ENCODE measurements around the gene IRS2. TPM values are rescaled to one million over a fixed set of nuclear protein-coding genes. Genes with fewer than 3 reads are reported as not detected.

IRS2 gene
- total and polyA plus RNA-seq, 4 donors, result 6.8 to 27.1 (median 15.4) TPM

DNA sequence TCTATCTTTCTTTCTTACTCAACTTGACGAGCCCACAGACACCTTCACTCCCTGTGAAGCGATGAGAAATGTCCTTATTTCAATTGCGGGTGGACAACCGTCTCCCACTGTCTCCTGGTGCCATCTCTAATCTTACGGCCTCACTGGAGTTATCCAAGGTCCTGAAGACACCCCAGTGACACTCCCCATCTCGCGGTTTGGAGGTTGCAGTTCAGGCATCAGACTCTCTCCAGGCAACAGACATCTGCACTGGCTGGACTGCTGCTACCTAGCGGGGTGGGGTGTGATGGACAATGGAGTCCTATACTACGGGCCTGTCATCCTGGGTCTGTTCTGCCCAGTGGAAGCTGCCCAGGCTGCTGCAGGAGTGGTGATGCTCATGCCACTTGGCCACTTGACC, 18.3 kb upstream of the IRS2 start:
- H3K36me3 ChIP-seq (ENCODE audit: control insufficient read depth in 4 of 4, insufficient read depth in 4 of 4, low read length in 4 of 4), result no peaks in the 10 kb centered on the region
- H3K9ac ChIP-seq (ENCODE audit: insufficient read depth in 1 of 2, low read length in 2 of 2), result no peak overlapping the region
- H3K4me3 ChIP-seq, result no peak overlapping the region
- peaks cover 0 to 5% (median 3%) of the 10 kb centered on the region in 3 donors for H3K27me3 ChIP-seq (ENCODE audit: control insufficient read depth in 3 of 3, insufficient read depth in 3 of 3, low read length in 2 of 3)
- 82 to 90% methylated on average over 9 of the region's 9 CpGs for WGBS, 2 donors
- no peaks in the 10 kb centered on the region for H3K4me1 ChIP-seq (ENCODE audit: control insufficient read depth in 5 of 5, insufficient read depth in 5 of 5, low read length in 5 of 5)
- DNase-seq (no peak), ATAC-seq (ENCODE audit: insufficient read depth, low FRiP score) (no peak)
- no peaks in the 10 kb centered on the region for H3K9me3 ChIP-seq (ENCODE audit: control insufficient read depth in 4 of 4, insufficient read depth in 3 of 4, low read length in 3 of 4)
- no peak overlapping the region for H3K27ac ChIP-seq (ENCODE audit: low read depth in 1 of 2, low read length in 1 of 2)
- TF ChIP-seq, protein P1, sequence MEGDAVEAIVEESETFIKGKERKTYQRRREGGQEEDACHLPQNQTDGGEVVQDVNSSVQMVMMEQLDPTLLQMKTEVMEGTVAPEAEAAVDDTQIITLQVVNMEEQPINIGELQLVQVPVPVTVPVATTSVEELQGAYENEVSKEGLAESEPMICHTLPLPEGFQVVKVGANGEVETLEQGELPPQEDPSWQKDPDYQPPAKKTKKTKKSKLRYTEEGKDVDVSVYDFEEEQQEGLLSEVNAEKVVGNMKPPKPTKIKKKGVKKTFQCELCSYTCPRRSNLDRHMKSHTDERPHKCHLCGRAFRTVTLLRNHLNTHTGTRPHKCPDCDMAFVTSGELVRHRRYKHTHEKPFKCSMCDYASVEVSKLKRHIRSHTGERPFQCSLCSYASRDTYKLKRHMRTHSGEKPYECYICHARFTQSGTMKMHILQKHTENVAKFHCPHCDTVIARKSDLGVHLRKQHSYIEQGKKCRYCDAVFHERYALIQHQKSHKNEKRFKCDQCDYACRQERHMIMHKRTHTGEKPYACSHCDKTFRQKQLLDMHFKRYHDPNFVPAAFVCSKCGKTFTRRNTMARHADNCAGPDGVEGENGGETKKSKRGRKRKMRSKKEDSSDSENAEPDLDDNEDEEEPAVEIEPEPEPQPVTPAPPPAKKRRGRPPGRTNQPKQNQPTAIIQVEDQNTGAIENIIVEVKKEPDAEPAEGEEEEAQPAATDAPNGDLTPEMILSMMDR (IDR thresholded peaks at IDR 0.05; ENCODE audit: control extremely low read depth, extremely low read depth), result no peak

- WGBS, 2 donors, result 83 to 94% methylated on average over 1 of the region's 1 CpG
- Histone ChIP-seq H3K36me3 (ENCODE audit: control insufficient read depth in 4 of 4, insufficient read depth in 4 of 4, low read length in 4 of 4) (no peaks in the 10 kb centered on the region), H3K4me1 (ENCODE audit: control insufficient read depth in 5 of 5, insufficient read depth in 5 of 5, low read length in 5 of 5) (no peaks in the 10 kb centered on the region), H3K9me3 (ENCODE audit: control insufficient read depth in 4 of 4, insufficient read depth in 3 of 4, low read length in 3 of 4) (no peaks in the 10 kb centered on the region), H3K4me3 (no peak overlapping the region), H3K27ac (ENCODE audit: low read depth in 1 of 2, low read length in 1 of 2) (no peak overlapping the region), H3K27me3 (ENCODE audit: control insufficient read depth in 3 of 3, insufficient read depth in 3 of 3, low read length in 2 of 3) (peaks cover 0 to 8% (median 3%) of the 10 kb centered on the region in 3 donors), H3K9ac (ENCODE audit: insufficient read depth in 1 of 2, low read length in 2 of 2) (no peak overlapping the region)
- DNase-seq, result no peak
- TF ChIP-seq, protein P1 (IDR thresholded peaks at IDR 0.05; ENCODE audit: control extremely low read depth, extremely low read depth), result no peak
- no peak for ATAC-seq (ENCODE audit: insufficient read depth, low FRiP score)
These were observed 17.4 kb upstream of the IRS2 start for GRCh38 chr13:109803825-109804224.

- no peak for ATAC-seq (ENCODE audit: insufficient read depth, low FRiP score)
- Histone ChIP-seq H3K36me3 (ENCODE audit: control insufficient read depth in 4 of 4, insufficient read depth in 4 of 4, low read length in 4 of 4) (no peaks in the 10 kb centered on the region), H3K27me3 (ENCODE audit: control insufficient read depth in 3 of 3, insufficient read depth in 3 of 3, low read length in 2 of 3) (peaks cover 0 to 8% (median 3%) of the 10 kb centered on the region in 3 donors), H3K4me3 (no peak overlapping the region), H3K9ac (ENCODE audit: insufficient read depth in 1 of 2, low read length in 2 of 2) (no peak overlapping the region), H3K4me1 (ENCODE audit: control insufficient read depth in 5 of 5, insufficient read depth in 5 of 5, low read length in 5 of 5) (no peaks in the 10 kb centered on the region), H3K27ac (ENCODE audit: low read depth in 1 of 2, low read length in 1 of 2) (no peak overlapping the region), H3K9me3 (ENCODE audit: control insufficient read depth in 4 of 4, insufficient read depth in 3 of 4, low read length in 3 of 4) (no peaks in the 10 kb centered on the region)
- no peak for DNase-seq
- TF ChIP-seq, protein P1 (IDR thresholded peaks at IDR 0.05; ENCODE audit: control extremely low read depth, extremely low read depth), result no peak
- WGBS, 2 donors, result 91 to 98% methylated on average over 4 of the region's 4 CpGs
These were observed 16.6 kb upstream of the IRS2 start for GRCh38 chr13:109802936-109803335.

GRCh38 chr13:109795011-109795410, 8.6 kb upstream of the IRS2 start:
- DNase-seq (no peak), ATAC-seq (ENCODE audit: insufficient read depth, low FRiP score) (no peak)
- H3K4me3 ChIP-seq, result no peak overlapping the region
- no peak overlapping the region for H3K27ac ChIP-seq (ENCODE audit: low read depth in 1 of 2, low read length in 1 of 2)
- peaks cover 0 to 8% (median 3%) of the 10 kb centered on the region in 5 donors for H3K4me1 ChIP-seq (ENCODE audit: control insufficient read depth in 5 of 5, insufficient read depth in 5 of 5, low read length in 5 of 5)
- H3K27me3 ChIP-seq (ENCODE audit: control insufficient read depth in 3 of 3, insufficient read depth in 3 of 3, low read length in 2 of 3), result peaks cover 0 to 15% (median 12%) of the 10 kb centered on the region in 3 donors
- TF ChIP-seq, protein P1 (IDR thresholded peaks at IDR 0.05; ENCODE audit: control extremely low read depth, extremely low read depth), result no peak
- no peaks in the 10 kb centered on the region for H3K36me3 ChIP-seq (ENCODE audit: control insufficient read depth in 4 of 4, insufficient read depth in 4 of 4, low read length in 4 of 4)
- H3K9ac ChIP-seq (ENCODE audit: insufficient read depth in 1 of 2, low read length in 2 of 2), result no peak overlapping the region
- 23 to 41% methylated on average over 2 of the region's 2 CpGs for WGBS, 2 donors
- H3K9me3 ChIP-seq (ENCODE audit: control insufficient read depth in 4 of 4, insufficient read depth in 3 of 4, low read length in 3 of 4), result peaks cover 0 to 2% (median 0%) of the 10 kb centered on the region in 4 donors

Data from lung (tissue), 12 donors.